DOHH2 (cell line): ENCODE data around the gene GYG2.

Experiments used
- H3F3A ChIP-seq: fragments of 200-600 bp; sonication (generic), shearing (Covaris generic); 2 replicates; pipeline ENCODE4 v1.6.0; 2016; ENCODE audit warnings: antibody characterized with exemption, mild to moderate bottlenecking; ENCODE audit not compliant: control insufficient read depth, insufficient read depth
- H3K27ac ChIP-seq: fragments of 200-600 bp; sonication (generic); 2 replicates; pipeline ENCODE4 v1.5.1; 2014; ENCODE audit warnings: low read depth, mild to moderate bottlenecking, low read length, moderate library complexity
- H3K27me3 ChIP-seq: fragments of 200-600 bp; sonication (generic); 2 replicates; pipeline ENCODE4 v1.6.1; 2014; ENCODE audit warnings: mild to moderate bottlenecking, low read length, mixed read lengths; ENCODE audit not compliant: control insufficient read depth
- H3K36me3 ChIP-seq: fragments of 200-600 bp; sonication (generic); 2 replicates; pipeline ENCODE4 v1.6.1; 2014; ENCODE audit warnings: mild to moderate bottlenecking, low read length, moderate library complexity, mixed read lengths; ENCODE audit not compliant: control insufficient read depth
- H3K4me1 ChIP-seq: fragments of 200-600 bp; sonication (generic); 2 replicates; pipeline ENCODE4 v1.6.1; 2014; ENCODE audit warnings: mild to moderate bottlenecking, low read length, mixed read lengths; ENCODE audit not compliant: control insufficient read depth
- H3K4me2 ChIP-seq: fragments of 200-600 bp; sonication (generic); 2 replicates; pipeline ENCODE4 v1.6.0; 2014; ENCODE audit warnings: mild to moderate bottlenecking, low read length, moderate library complexity
- H3K4me3 ChIP-seq: fragments of 200-600 bp; sonication (generic); 2 replicates; pipeline ENCODE4 v1.5.1; 2014; ENCODE audit warnings: mild to moderate bottlenecking, low read length, mixed read lengths
- H3K79me2 ChIP-seq: fragments of 200-600 bp; sonication (generic); 2 replicates; pipeline ENCODE4 v1.6.1; 2014; ENCODE audit warnings: mild to moderate bottlenecking, low read length, mixed read lengths; ENCODE audit not compliant: control insufficient read depth
- H3K9me2 ChIP-seq: fragments of 200-600 bp; sonication (generic); replicated peaks from 2 replicates; pipeline ENCODE4 v1.6.1; 2014; ENCODE audit warnings: mild to moderate bottlenecking, low read length, mixed read lengths; ENCODE audit not compliant: control insufficient read depth
- H3K9me3 ChIP-seq: fragments of 200-600 bp; sonication (generic); 2 replicates; pipeline ENCODE4 v1.6.1; 2014; ENCODE audit warnings: antibody characterized with exemption, low read length, mixed read lengths; ENCODE audit not compliant: control insufficient read depth, insufficient read depth
- H4K20me1 ChIP-seq: fragments of 200-600 bp; sonication (generic); 2 replicates; pipeline ENCODE4 v1.6.0; 2014; ENCODE audit warnings: low read depth, mild to moderate bottlenecking, antibody characterized with exemption, low read length, moderate library complexity; ENCODE audit not compliant: control insufficient read depth, insufficient read depth
- CTCF ChIP-seq: fragments of 200-600 bp; sonication (generic); IDR thresholded peaks from one replicate; pipeline ENCODE4 v1.5.1; 2014; ENCODE audit warnings: antibody characterized with exemption, mild to moderate bottlenecking, low read depth, low read length; ENCODE audit not compliant: poor library complexity, severe bottlenecking
- EZH2phosphoT487 ChIP-seq: fragments of 200-600 bp; sonication (generic); IDR thresholded peaks from 2 replicates; pipeline ENCODE4 v1.6.1; 2017; ENCODE audit warnings: borderline replicate concordance, mild to moderate bottlenecking, antibody characterized with exemption, low read length, moderate library complexity, mixed read lengths

Gene GYG2

DNA sequence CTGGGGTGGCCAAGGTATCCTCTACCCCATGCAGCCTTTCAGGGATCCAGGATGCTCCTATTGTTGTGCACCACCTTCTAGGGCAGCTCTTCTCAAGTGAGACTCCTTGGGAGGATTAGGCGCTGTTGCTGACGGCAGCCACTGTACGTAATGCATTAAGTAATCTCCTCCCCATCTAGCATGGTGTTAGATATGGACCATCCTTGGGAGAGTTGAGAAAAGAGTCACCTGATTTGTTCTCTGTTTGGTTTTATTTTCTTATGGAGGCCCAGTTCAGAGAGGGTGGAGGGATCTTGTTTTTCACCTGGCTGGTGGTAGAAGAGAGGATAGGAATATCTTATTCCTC lies 46.4 kb downstream of the GYG2 start:
- TF ChIP-seq EZH2phosphoT487 = no peak
- TF ChIP-seq CTCF = no peak
- no peaks in the 10 kb centered on the region for H3K79me2 ChIP-seq
- no peak overlapping the region for H3K4me2 ChIP-seq
- no peaks in the 10 kb centered on the region for H3K4me1 ChIP-seq
- H3K4me3 ChIP-seq = no peak overlapping the region
- no peak overlapping the region for H3K27ac ChIP-seq
- no peaks in the 10 kb centered on the region for H3K9me3 ChIP-seq
- H3K36me3 ChIP-seq = no peaks in the 10 kb centered on the region
- no peaks in the 10 kb centered on the region for H3K27me3 ChIP-seq
- no peaks in the 10 kb centered on the region for H4K20me1 ChIP-seq
- no peaks in the 10 kb centered on the region for H3K9me2 ChIP-seq
- H3F3A ChIP-seq = no peaks in the 10 kb centered on the region

GRCh38 chrX:2875798-2876399 lies 47.2 kb downstream of the GYG2 start:
- Histone ChIP-seq H3K27me3 (no peaks in the 10 kb centered on the region), H3K79me2 (no peaks in the 10 kb centered on the region), H3K4me1 (no peaks in the 10 kb centered on the region), H3K4me2 (no peak overlapping the region), H3K9me3 (no peaks in the 10 kb centered on the region), H3F3A (no peaks in the 10 kb centered on the region), H3K9me2 (no peaks in the 10 kb centered on the region), H3K4me3 (no peak overlapping the region), H3K27ac (no peak overlapping the region), H3K36me3 (no peaks in the 10 kb centered on the region), H4K20me1 (no peaks in the 10 kb centered on the region)
- TF ChIP-seq EZH2phosphoT487 (no peak), CTCF (peak; percentile 35)

GRCh38 chrX:2878563-2878962 lies 49.8 kb downstream of the GYG2 start:
- H3K9me3 ChIP-seq = no peaks in the 10 kb centered on the region
- no peaks in the 10 kb centered on the region for H3F3A ChIP-seq
- H3K9me2 ChIP-seq = no peaks in the 10 kb centered on the region
- H3K4me3 ChIP-seq = no peak overlapping the region
- H4K20me1 ChIP-seq = no peaks in the 10 kb centered on the region
- no peaks in the 10 kb centered on the region for H3K27me3 ChIP-seq
- H3K36me3 ChIP-seq = no peaks in the 10 kb centered on the region
- H3K4me1 ChIP-seq = no peaks in the 10 kb centered on the region
- H3K79me2 ChIP-seq = no peaks in the 10 kb centered on the region
- no peak overlapping the region for H3K4me2 ChIP-seq
- H3K27ac ChIP-seq = no peak overlapping the region
- TF ChIP-seq EZH2phosphoT487 (no peak), CTCF (no peak)
